ENCODE measurements around the gene ZFYVE28.

The ZFYVE28 gene

DNA sequence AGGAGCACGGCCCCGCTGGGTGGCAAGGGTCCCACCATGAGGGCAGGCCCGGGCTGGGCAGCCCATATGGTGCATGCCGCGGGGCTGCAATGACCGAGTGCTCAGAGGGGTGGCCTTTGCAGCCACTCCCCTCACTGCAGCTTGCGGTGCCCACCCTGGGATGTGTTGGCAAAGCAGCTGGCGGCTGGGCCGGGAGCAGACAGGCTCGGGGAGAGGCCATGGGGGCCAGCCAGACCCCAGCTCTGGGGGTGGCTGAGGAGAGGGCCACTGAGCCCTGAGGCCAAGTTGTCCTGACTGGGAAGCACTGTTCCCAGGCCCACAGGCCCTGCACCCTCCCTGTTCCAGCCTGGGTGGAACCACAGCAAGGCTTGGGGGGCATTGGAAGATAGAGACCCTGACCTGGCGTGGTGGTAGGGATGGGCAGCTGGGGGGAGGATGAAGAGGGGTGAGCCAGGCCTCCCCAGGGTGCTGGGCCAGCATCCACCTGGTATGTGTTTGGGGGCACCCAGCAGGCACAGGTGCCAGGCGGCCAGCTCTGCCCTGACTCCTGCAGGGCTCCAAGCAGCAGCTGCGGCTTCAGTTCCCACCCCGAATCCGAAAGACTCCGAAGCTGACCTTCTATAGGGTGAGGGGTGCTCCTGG lies 32.1 kb upstream of the ZFYVE28 start:
- TF ChIP-seq GATA3 (IDR thresholded peaks at IDR 0.05; ENCODE audit: low read depth, low read length) (no peak), GATA2 (IDR thresholded peaks at IDR 0.05; ENCODE audit: low read depth, low read length) (no peak)

DNA sequence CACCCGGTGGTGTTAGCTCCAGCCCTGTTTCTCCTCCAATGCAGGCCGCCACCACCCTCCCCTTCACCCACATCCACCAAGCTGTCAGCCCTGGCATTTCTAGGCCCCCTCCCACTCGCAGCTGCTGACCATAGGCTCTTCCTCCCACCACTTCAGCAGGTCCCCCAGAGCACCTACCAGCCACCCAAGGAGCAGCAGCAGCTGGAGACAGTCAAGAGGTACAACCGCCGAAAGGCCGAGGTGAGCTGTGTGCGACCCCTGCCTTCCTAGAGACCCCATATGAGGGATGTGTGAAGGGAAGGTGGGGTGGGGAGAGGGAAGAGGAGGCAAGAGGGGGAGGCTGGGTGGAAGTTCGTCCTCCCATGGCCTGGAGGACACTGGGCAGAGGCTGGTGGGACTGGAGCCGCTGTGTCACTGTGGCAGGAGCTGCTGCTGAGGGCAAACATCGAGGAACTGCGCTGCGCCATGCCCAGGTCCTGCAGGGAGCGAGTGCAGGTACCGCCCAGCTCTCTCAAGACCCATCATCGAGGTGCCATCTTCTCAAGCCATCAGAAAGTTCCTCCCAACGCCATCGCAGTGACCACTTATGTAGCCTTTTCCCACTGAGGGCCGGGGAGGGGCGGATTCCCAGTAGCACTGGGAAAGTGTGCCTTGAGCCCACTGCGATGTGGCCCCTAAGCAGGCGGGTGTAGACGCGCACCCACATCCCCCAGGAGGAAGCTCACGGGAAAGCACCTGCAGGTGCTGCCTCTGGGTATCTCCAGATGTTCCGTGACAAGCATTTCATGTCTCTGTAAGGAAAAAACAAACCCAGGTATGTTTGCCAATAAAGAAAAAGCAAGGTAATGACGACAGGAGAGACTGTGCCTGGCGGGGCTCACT lies 31.3 kb upstream of the ZFYVE28 start:
- TF ChIP-seq GATA3 (IDR thresholded peaks at IDR 0.05; ENCODE audit: low read depth, low read length) (no peak), GATA2 (IDR thresholded peaks at IDR 0.05; ENCODE audit: low read depth, low read length) (no peak)

DNA sequence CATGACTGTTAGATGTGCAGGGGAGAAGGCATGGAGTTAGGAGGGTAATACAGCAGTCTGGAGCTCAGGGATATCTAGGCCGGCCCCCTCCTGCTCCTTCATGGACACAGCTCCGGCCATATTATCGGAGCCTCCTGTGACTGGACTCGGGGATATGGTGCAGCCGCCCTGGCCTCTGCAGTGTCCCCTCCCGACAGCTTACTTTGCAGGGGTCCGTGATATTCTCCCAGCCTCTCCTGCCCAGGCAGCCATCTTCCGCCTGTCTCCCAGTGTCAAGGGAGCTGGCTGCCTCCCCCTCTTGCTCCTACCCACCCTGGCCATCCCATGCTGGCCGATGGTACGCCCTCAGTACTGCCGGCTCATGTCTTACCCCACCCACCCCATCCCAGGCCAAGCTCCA lies 30.6 kb upstream of the ZFYVE28 start:
- TF ChIP-seq GATA2 (IDR thresholded peaks at IDR 0.05; ENCODE audit: low read depth, low read length) = no peak
- TF ChIP-seq GATA3 (IDR thresholded peaks at IDR 0.05; ENCODE audit: low read depth, low read length) = no peak

GRCh38 chr4:2448589-2448988 lies 30.1 kb upstream of the ZFYVE28 start:
- TF ChIP-seq GATA3 (IDR thresholded peaks at IDR 0.05; ENCODE audit: low read depth, low read length) (no peak), GATA2 (IDR thresholded peaks at IDR 0.05; ENCODE audit: low read depth, low read length) (no peak)

GRCh38 chr4:2446656-2447564 lies 28.5 kb upstream of the ZFYVE28 start:
- no peak for TF ChIP-seq GATA3 (IDR thresholded peaks at IDR 0.05; ENCODE audit: low read depth, low read length)
- TF ChIP-seq GATA2 (IDR thresholded peaks at IDR 0.05; ENCODE audit: low read depth, low read length) = no peak

DNA sequence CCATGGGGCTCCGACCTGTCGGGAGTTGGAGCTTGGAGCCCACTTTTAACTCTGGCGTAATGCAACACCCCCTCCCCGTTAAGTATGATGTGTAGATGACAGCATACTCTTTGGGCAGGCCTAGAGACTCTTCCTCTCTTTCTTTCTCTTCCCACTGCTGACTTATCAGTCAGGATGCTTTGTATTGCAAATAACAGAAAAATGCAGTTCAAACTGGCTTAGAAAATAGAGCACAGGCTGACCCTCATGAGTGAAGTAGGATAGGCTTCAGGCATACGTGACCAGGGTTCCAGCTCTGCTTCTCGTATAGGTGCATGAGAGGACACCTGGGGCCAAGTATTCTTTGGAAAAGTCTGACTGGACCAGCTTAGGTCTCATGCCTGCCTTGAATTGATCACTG lies 27.1 kb upstream of the ZFYVE28 start:
- TF ChIP-seq GATA3 (IDR thresholded peaks at IDR 0.05; ENCODE audit: low read depth, low read length) = no peak
- no peak for TF ChIP-seq GATA2 (IDR thresholded peaks at IDR 0.05; ENCODE audit: low read depth, low read length)

GRCh38 chr4:2445130-2445529 lies 26.7 kb upstream of the ZFYVE28 start:
- TF ChIP-seq GATA2 (IDR thresholded peaks at IDR 0.05; ENCODE audit: low read depth, low read length) (no peak), GATA3 (IDR thresholded peaks at IDR 0.05; ENCODE audit: low read depth, low read length) (no peak)

DNA sequence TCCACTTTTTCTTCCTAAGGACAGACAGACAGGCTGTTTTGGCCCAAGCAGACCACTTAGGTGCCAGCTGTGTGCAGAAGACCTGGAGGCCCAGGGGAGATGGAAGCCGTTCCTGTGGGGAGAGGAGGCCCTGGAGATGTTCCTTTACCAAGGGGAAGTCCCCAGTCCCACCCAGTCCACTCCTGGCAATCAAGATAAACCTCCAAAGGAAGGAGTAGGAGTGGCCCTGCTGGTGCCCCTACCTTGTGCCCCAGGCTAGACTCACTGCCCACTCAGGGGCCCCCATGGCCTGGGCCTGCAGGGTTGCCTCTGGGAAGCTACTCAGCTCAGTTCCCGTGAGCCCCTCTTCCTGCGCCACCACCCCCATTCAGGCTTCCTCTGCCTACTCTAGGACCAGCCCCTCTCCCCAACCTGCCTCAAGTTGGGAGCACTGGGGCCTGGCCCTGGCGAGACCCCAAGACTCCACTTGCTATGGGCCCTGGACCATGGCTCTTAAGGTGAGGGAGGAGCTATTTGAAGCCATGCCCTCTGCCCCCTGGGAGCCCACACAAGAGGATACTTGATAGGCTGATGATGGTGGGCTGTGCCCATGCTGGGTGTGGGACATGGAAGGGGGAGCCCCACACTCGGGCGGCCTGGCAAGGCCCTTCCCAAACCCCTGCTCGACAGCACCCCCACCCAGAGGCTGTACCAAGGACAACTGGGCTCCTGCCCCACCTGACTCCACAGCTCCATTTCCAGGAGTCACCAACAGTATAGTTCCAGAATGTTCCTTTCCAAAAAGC lies 25.7 kb upstream of the ZFYVE28 start:
- no peak for TF ChIP-seq GATA2 (IDR thresholded peaks at IDR 0.05; ENCODE audit: low read depth, low read length)
- no peak for TF ChIP-seq GATA3 (IDR thresholded peaks at IDR 0.05; ENCODE audit: low read depth, low read length)

GRCh38 chr4:2443061-2443730 lies 24.8 kb upstream of the ZFYVE28 start:
- TF ChIP-seq GATA3 (IDR thresholded peaks at IDR 0.05; ENCODE audit: low read depth, low read length) (no peak), GATA2 (IDR thresholded peaks at IDR 0.05; ENCODE audit: low read depth, low read length) (no peak)

GRCh38 chr4:2442175-2442993 lies 23.9 kb upstream of the ZFYVE28 start:
- TF ChIP-seq GATA3 (IDR thresholded peaks at IDR 0.05; ENCODE audit: low read depth, low read length) (no peak), GATA2 (IDR thresholded peaks at IDR 0.05; ENCODE audit: low read depth, low read length) (no peak)

GRCh38 chr4:2441393-2442174 lies 23.1 kb upstream of the ZFYVE28 start:
- TF ChIP-seq GATA3 (IDR thresholded peaks at IDR 0.05; ENCODE audit: low read depth, low read length) = no peak
- no peak for TF ChIP-seq GATA2 (IDR thresholded peaks at IDR 0.05; ENCODE audit: low read depth, low read length)

Measured in SH-SY5Y (cell line).